ENCODE results near the gene TEX22.

DNA sequence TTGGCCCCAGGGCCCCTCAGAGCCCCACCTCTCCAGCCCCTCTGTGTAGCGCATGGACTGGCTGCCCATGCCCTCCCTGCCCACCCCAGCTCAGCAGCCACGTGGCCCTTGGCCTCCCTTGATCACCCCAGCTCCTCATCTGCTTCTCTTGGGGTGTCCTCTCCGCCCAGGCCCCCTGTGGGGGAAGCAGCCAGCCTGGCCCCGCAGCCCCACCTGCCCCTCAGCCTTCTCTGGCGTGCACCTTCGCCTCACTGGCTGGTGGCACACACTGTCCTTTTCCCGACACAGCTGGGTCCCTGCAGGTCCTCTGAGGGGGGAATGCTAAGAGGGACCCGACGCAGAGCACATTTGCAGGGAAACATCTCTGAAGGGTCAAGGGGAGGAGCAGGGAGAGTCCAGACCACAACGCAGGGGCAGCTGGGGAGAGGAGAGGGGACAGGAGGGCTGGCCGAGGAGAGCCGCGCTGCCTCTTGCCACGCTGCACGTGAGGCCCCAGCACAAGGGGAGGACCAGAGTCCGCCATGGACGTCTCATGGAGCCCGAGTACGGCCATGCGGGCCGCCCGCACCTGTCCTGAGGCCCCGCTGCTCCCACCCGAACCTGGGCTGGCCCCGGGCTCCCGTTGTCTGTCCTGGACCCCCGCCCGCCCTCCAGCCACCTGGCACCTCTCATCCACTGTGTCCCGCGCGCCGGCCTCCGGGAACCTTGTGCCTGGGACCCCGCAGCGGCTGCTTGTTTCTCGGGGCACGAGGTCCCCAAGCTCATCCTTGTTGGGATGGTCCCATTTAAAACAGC is 47.7 kb upstream of the TEX22 start:
- TF ChIP-seq, protein P1, sequence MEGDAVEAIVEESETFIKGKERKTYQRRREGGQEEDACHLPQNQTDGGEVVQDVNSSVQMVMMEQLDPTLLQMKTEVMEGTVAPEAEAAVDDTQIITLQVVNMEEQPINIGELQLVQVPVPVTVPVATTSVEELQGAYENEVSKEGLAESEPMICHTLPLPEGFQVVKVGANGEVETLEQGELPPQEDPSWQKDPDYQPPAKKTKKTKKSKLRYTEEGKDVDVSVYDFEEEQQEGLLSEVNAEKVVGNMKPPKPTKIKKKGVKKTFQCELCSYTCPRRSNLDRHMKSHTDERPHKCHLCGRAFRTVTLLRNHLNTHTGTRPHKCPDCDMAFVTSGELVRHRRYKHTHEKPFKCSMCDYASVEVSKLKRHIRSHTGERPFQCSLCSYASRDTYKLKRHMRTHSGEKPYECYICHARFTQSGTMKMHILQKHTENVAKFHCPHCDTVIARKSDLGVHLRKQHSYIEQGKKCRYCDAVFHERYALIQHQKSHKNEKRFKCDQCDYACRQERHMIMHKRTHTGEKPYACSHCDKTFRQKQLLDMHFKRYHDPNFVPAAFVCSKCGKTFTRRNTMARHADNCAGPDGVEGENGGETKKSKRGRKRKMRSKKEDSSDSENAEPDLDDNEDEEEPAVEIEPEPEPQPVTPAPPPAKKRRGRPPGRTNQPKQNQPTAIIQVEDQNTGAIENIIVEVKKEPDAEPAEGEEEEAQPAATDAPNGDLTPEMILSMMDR (IDR thresholded peaks at IDR 0.05) = no peak
- no peak for TF ChIP-seq POLR2A (IDR thresholded peaks at IDR 0.05)

All from Peyer's patch (tissue), 4 donors.